Hepatic stellate cell (primary cell): ENCODE measurements around the gene PIGC.

ENCODE experiments used
- DNase-seq: peaks from one replicate; pipeline ENCODE4 v3.0.0; 2011; ENCODE audit warnings: low spot score

The PIGC gene

GRCh38 chr1:172398193-172398592 lies 45.7 kb downstream of the PIGC start:
- no peak for DNase-seq

GRCh38 chr1:172397633-172398032 lies 46.2 kb downstream of the PIGC start:
- no peak for DNase-seq

- DNase-seq, result no peak
Measured at GRCh38 chr1:172397221-172397620, 46.6 kb downstream of the PIGC start.

GRCh38 chr1:172395576-172395975 lies 48.3 kb downstream of the PIGC start:
- DNase-seq, result no peak

GRCh38 chr1:172394811-172395210 lies 49.1 kb downstream of the PIGC start:
- no peak for DNase-seq

- no peak for DNase-seq
Measured at GRCh38 chr1:172394141-172394751, 49.6 kb downstream of the PIGC start.

- DNase-seq, result no peak
Measured at GRCh38 chr1:172393354-172393753, 50.5 kb downstream of the PIGC start.

- no peak for DNase-seq
Measured at GRCh38 chr1:172391976-172392375, 51.9 kb downstream of the PIGC start.
